ENCODE results near the gene TIMM44. TPM values are rescaled to one million over a fixed set of nuclear protein-coding genes. Genes with fewer than 3 reads are reported as not detected.

The TIMM44 gene
- total RNA-seq, 4 donors from 2014 or later = 61.6 to 111 (median 98.5) TPM

- WGBS = 89% methylated on average over 7 of the region's 7 CpGs
- no peaks in the 10 kb centered on the region for H3K9me3 ChIP-seq
- intact Hi-C loops (cut with DNase I) = no loop called here
- peaks cover 26 to 31% (median 30%) of the 10 kb centered on the region in 4 donors for H3K4me1 ChIP-seq
- peaks cover 0 to 11% (median 0%) of the 10 kb centered on the region in 4 donors for H3K27me3 ChIP-seq
- H3K27ac ChIP-seq (replicated peaks in 1 of 4) = no peak overlapping the region
- H3K36me3 ChIP-seq = peaks cover 7 to 15% (median 10%) of the 10 kb centered on the region in 4 donors
- DNase-seq (ENCODE audit: extremely low spot score) = no peak
- no peak for TF ChIP-seq CTCF (IDR thresholded peaks at IDR 0.05)
- no peak for TF ChIP-seq EP300 (IDR thresholded peaks at IDR 0.05)
- TF ChIP-seq POLR2AphosphoS5 (IDR thresholded peaks at IDR 0.05) = no peak
- TF ChIP-seq POLR2A (IDR thresholded peaks at IDR 0.05; ENCODE audit: low read depth) = no peak
- no peak overlapping the region for H3K4me3 ChIP-seq
These were observed 42.1 kb downstream of the TIMM44 start for GRCh38 chr19:7901337-7901736.

- Histone ChIP-seq H3K4me1 (peaks cover 22 to 27% (median 26%) of the 10 kb centered on the region in 4 donors), H3K27ac (replicated peaks in 1 of 4) (no peak overlapping the region), H3K27me3 (peaks cover 0 to 11% (median 0%) of the 10 kb centered on the region in 4 donors), H3K36me3 (peaks cover 3 to 11% (median 6%) of the 10 kb centered on the region in 4 donors), H3K4me3 (no peak overlapping the region), H3K9me3 (no peaks in the 10 kb centered on the region)
- no peak for TF ChIP-seq CTCF (IDR thresholded peaks at IDR 0.05)
- no peak for TF ChIP-seq POLR2A (IDR thresholded peaks at IDR 0.05; ENCODE audit: low read depth)
- TF ChIP-seq EP300 (IDR thresholded peaks at IDR 0.05) = no peak
- no peak for TF ChIP-seq POLR2AphosphoS5 (IDR thresholded peaks at IDR 0.05)
- intact Hi-C loops (cut with DNase I) = no loop called here
- WGBS = 50% methylated on average over 3 of the region's 3 CpGs
- no peak for DNase-seq (ENCODE audit: extremely low spot score)
These were observed 42.5 kb downstream of the TIMM44 start for GRCh38 chr19:7900931-7901330.

GRCh38 chr19:7900401-7900870, 43.0 kb downstream of the TIMM44 start:
- peaks cover 0 to 6% (median 1%) of the 10 kb centered on the region in 4 donors for H3K36me3 ChIP-seq
- intact Hi-C loops (cut with DNase I) = no loop called here
- no peak for DNase-seq (ENCODE audit: extremely low spot score)
- 83% methylated on average over 17 of the region's 21 CpGs for WGBS
- no peaks in the 10 kb centered on the region for H3K9me3 ChIP-seq
- TF ChIP-seq POLR2A (IDR thresholded peaks at IDR 0.05; ENCODE audit: low read depth) (no peak), CTCF (IDR thresholded peaks at IDR 0.05) (no peak), POLR2AphosphoS5 (IDR thresholded peaks at IDR 0.05) (no peak), EP300 (IDR thresholded peaks at IDR 0.05) (no peak)
- H3K27me3 ChIP-seq = peaks cover 0 to 11% (median 0%) of the 10 kb centered on the region in 4 donors
- H3K27ac ChIP-seq (replicated peaks in 1 of 4) = no peak overlapping the region
- H3K4me1 ChIP-seq = peaks cover 17 to 22% (median 21%) of the 10 kb centered on the region in 4 donors
- no peak overlapping the region for H3K4me3 ChIP-seq

GRCh38 chr19:7899751-7900378, 43.6 kb downstream of the TIMM44 start:
- no peak for TF ChIP-seq CTCF (IDR thresholded peaks at IDR 0.05)
- TF ChIP-seq POLR2A (IDR thresholded peaks at IDR 0.05; ENCODE audit: low read depth) = no peak
- TF ChIP-seq EP300 (IDR thresholded peaks at IDR 0.05) = no peak
- no peak for TF ChIP-seq POLR2AphosphoS5 (IDR thresholded peaks at IDR 0.05)
- H3K9me3 ChIP-seq = no peaks in the 10 kb centered on the region
- no peak overlapping the region for H3K27ac ChIP-seq (replicated peaks in 1 of 4)
- WGBS = 86% methylated on average over 26 of the region's 34 CpGs
- H3K36me3 ChIP-seq = peaks cover 0 to under 1% (median 0%) of the 10 kb centered on the region in 4 donors
- intact Hi-C loops (cut with DNase I) = loop anchor here (5.0 kb wide), 1 partner anchor 38 kb away; no protein-coding TSS in a partner anchor
- DNase-seq (ENCODE audit: extremely low spot score) = no peak
- H3K4me3 ChIP-seq = no peak overlapping the region
- H3K4me1 ChIP-seq = peaks cover 11 to 16% (median 15%) of the 10 kb centered on the region in 4 donors
- H3K27me3 ChIP-seq = peaks cover 0 to 17% (median 0%) of the 10 kb centered on the region in 4 donors

Data from esophagus muscularis mucosa (tissue), 4 donors.